Activated naive CD8-positive, alpha-beta T cell treated with anti-CD3 and anti-CD28 coated beads, Interleukin-2, amount 10 ng/mL, durations not matched to agents 7 days and 5 days (primary cell): ENCODE results near the gene RAPGEF5. TPM values are rescaled to one million over a fixed set of nuclear protein-coding genes. Genes with fewer than 3 reads are reported as not detected.

ENCODE experiments used
- ATAC-seq: fragments of 150-1000 bp; cut with Tn5 transposase; one replicate; pipeline ENCODE4 v1.10.0; 2021; ENCODE audit warnings: low read depth, moderate library complexity
- POLR2A ChIA-PET: fragments of 350-600 bp; sonication (Branson Sonifier 250); formaldehyde crosslinking; loops from one replicate; lab custom pipeline; 2021; ENCODE audit warnings: antibody characterized with exemption; lab: Charles Lee
- DNase-seq: peaks from one replicate; pipeline ENCODE4 v3.0.0; 2021
- H3K27ac Mint-ChIP-seq: one replicate; pipeline ENCODE4 v1.8.0; 2022; ENCODE audit warnings: mild to moderate bottlenecking, mixed read lengths
- H3K27me3 Mint-ChIP-seq: one replicate; pipeline ENCODE4 v1.8.0; 2022; ENCODE audit warnings: mild to moderate bottlenecking, moderate library complexity, mixed read lengths
- H3K36me3 Mint-ChIP-seq: one replicate; pipeline ENCODE4 v1.8.0; 2021; ENCODE audit warnings: mild to moderate bottlenecking, mixed read lengths
- H3K4me1 Mint-ChIP-seq: one replicate; pipeline ENCODE4 v1.8.0; 2021; ENCODE audit warnings: mixed read lengths
- H3K4me3 Mint-ChIP-seq: one replicate; pipeline ENCODE4 v1.8.0; 2022; ENCODE audit warnings: mild to moderate bottlenecking, moderate library complexity, mixed read lengths
- H3K9me3 Mint-ChIP-seq: one replicate; pipeline ENCODE4 v1.8.0; 2021; ENCODE audit warnings: mixed read lengths
- total RNA-seq, 2 experiments: library from RNA; stranded (reverse); gene quantifications; one replicate each; pipeline ENCODE4 v1.2.3, GENCODE V29; 2021

RAPGEF5 gene, protein sequence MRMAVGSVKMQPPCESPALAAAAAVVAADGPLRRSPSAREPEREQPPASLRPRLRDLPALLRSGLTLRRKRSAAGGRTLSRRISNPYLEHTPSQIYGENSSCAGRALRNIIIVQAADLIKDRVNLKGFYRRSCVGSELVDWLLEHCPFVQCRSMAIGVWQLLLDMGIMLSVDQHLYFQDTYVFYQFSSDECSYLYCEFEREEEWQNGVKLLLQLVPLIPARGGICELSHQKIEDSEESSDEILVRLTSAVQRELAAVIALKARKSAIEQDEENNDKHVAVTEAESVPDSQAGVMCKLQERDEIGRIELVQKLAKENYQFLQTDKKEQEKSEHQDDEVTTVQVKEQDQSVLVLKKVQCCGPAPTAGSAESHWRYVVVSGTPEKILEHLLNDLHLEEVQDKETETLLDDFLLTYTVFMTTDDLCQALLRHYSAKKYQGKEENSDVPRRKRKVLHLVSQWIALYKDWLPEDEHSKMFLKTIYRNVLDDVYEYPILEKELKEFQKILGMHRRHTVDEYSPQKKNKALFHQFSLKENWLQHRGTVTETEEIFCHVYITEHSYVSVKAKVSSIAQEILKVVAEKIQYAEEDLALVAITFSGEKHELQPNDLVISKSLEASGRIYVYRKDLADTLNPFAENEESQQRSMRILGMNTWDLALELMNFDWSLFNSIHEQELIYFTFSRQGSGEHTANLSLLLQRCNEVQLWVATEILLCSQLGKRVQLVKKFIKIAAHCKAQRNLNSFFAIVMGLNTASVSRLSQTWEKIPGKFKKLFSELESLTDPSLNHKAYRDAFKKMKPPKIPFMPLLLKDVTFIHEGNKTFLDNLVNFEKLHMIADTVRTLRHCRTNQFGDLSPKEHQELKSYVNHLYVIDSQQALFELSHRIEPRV
- under 1 TPM; 0.34 to 0.72 TPM for total RNA-seq

DNA sequence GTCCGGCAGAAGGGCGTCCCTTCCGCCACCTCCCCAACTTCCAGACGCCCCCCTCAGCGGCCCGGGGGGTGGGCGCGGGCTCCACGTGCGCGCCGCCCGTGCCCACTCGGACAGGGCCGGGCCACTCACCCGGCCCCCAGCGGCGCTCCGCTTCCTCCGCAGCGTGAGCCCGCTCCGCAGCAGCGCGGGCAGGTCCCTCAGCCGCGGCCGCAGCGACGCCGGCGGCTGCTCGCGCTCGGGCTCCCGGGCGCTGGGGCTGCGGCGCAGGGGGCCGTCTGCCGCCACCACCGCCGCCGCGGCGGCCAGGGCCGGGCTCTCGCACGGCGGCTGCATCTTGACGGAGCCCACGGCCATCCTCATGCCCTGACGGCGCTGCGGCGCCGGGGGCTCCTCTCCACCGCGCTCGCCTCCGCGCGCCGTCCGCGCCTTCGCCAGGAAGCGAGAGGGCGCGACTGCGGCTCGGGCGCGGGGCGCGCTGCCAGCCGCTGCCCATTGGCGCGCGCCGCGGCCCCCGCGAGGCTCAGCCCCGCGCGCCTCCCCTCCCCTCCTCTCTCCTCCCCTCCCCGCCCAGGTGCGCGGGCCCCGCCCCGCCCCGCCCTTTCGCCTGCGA lies at the start of gene RAPGEF5:
TSS of gene RAPGEF5 (minus strand) at position 454 of the 610 bp plus-strand sequence. CDS start at position 360, 94 bp downstream.
- POLR2A ChIA-PET = no interaction called here
- peaks cover 51% of the 10 kb centered on the region for H3K27me3 Mint-ChIP-seq
- H3K4me3 Mint-ChIP-seq = peak within 1 kb of the TSS; percentile 77
- ATAC-seq (peak; percentile 68), DNase-seq (peak; percentile 37)
- no peaks in the 10 kb centered on the region for H3K36me3 Mint-ChIP-seq
- peaks cover 2% of the 10 kb centered on the region for H3K9me3 Mint-ChIP-seq
- peaks cover 3% of the 10 kb centered on the region for H3K4me1 Mint-ChIP-seq
- H3K27ac Mint-ChIP-seq = no peak within 1 kb of the TSS

DNA sequence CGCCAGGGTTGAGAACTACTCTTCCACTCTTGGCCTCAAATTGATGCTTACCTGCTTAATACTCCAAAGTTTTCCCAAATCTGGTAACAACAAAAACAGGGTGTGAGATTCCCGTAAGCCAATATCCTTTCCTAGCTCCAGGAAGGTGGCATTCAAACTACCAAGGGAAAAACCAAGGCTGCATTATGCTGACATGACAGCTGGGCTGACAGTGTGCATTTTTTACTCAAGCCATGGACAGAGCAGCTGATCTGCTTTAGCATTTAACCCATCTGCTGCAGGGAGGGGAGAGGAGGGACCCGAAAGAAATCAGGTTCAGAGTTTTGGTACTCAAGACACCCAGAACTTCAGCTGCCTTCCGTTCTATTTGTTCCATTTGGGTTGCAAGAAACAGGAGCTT lies 49.8 kb upstream of the RAPGEF5 start:
- Mint-ChIP-seq H3K4me1 (peaks cover 8% of the 10 kb centered on the region), H3K27ac (no peak overlapping the region)

DNA sequence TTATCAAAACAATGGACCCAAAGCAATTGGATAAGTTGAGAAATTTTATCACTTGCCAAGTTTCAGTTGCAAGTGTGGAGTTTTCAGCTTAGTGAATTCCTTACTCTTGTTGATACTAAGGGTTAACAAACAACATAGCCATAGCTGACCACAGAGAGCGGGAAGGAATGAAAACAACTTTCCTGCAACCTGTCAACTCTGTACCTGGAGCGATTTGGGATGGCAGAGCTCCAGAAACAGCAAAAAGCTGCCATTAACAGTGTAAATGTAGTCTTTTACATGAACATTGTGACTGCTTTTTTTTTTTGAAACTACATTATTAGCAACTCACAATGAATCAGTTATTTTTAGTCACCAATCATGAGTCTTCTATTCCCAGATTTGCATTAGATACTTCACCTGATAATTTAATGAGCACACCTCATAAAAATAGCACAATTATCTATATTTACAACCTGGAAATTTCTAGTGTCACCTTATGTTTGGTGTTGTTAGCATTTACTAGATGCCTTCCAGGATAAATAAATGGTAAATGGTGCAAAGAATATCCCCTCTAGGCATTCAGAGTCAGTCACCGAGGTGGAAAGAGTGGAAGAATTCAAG lies 47.6 kb upstream of the RAPGEF5 start:
- no peaks in the 10 kb centered on the region for H3K9me3 Mint-ChIP-seq
- H3K4me3 Mint-ChIP-seq = no peak overlapping the region
- DNase-seq (no peak), ATAC-seq (no peak)
- H3K27ac Mint-ChIP-seq = no peak overlapping the region
- H3K4me1 Mint-ChIP-seq = peaks cover 9% of the 10 kb centered on the region
- H3K27me3 Mint-ChIP-seq = peaks cover 1% of the 10 kb centered on the region
- POLR2A ChIA-PET = no interaction called here
- H3K36me3 Mint-ChIP-seq = peaks cover 2% of the 10 kb centered on the region

More for the DNA sequence above, 49.8 kb upstream of the RAPGEF5 start:
- POLR2A ChIA-PET = no interaction called here
- Mint-ChIP-seq H3K27me3 (peaks cover 2% of the 10 kb centered on the region), H3K9me3 (no peaks in the 10 kb centered on the region), H3K4me3 (no peak overlapping the region), H3K36me3 (peaks cover 2% of the 10 kb centered on the region)
- ATAC-seq = no peak
- DNase-seq = no peak

DNA sequence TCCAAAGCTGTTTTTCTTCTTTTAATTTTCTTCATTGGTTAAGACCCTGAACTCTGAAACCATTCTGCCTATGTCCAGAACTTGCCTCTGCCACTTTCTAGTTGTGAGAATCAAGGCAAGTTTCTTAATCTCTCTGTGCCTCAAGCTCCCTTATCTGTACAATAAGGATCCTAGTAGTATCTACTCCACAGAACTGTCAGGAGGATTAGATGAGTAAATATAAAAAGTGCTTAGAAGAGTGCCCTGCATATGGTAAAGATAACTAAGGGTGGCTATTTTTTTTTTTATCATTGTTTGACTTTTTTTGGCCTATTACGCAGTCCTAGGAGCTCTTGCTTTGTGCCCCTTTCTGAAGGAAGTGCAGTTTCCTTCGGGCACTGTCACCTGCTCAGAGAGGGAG lies 46.4 kb upstream of the RAPGEF5 start:
- H3K27me3 Mint-ChIP-seq = peaks cover 7% of the 10 kb centered on the region
- POLR2A ChIA-PET = no interaction called here
- peaks cover 2% of the 10 kb centered on the region for H3K36me3 Mint-ChIP-seq
- no peak for DNase-seq
- no peaks in the 10 kb centered on the region for H3K9me3 Mint-ChIP-seq
- H3K27ac Mint-ChIP-seq = no peak overlapping the region
- H3K4me1 Mint-ChIP-seq = peaks cover 9% of the 10 kb centered on the region
- ATAC-seq = no peak
- no peak overlapping the region for H3K4me3 Mint-ChIP-seq

DNA sequence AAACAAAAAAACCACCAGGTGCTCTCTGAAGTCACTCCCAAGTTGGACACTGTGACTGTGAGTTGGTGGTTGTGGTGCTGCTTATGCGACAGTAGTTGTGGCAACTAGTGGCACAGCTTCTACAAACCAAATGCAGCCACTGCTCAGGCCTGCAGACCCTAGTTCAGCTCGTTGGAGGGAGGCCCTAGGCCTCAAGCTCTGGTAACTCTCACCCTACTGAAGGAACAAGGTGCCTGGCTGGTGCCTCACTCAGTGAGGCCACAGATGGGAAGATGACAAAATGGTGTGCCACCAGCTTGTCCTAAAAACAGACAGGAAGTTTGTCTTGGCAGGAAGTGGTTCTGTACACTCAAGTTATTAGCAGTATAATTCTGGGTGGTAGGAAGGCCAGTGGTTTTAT lies 45.3 kb upstream of the RAPGEF5 start:
- POLR2A ChIA-PET = no interaction called here
- Mint-ChIP-seq H3K36me3 (peaks cover 2% of the 10 kb centered on the region), H3K4me3 (peak overlapping the region; percentile 38), H3K27me3 (peaks cover 7% of the 10 kb centered on the region), H3K9me3 (no peaks in the 10 kb centered on the region), H3K4me1 (peaks cover 9% of the 10 kb centered on the region), H3K27ac (peak overlapping the region; percentile 68)
- ATAC-seq = peak; percentile 84
- DNase-seq = peak; percentile 40

DNA sequence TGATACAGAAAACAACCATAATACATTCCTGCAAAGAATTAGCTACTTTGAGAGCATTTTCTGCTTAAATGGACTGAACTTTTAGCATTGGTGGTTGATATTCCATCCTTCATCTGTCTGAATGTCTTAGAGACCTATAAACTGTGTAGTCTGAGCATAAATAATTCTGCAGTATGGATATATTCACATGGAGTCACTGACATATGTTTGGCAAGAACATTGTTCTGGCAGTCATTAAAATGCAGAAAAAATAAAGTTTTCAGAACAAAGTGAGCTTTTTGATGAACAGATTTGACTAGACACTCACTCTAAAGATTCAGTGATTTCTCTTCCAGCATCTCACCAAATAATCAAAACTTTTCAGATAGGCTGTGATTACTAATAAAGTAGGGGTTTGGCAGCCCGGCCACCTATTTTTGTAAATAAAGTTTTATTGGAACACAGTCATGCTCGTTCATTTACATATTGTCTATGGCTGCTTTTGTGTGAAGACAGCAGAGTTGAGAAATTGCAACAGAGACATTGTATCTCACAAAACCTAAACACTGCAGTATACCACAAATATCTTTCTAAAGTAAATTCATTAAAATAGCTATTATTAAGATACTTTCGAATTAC lies 44.1 kb upstream of the RAPGEF5 start:
- ATAC-seq (no peak), DNase-seq (no peak)
- no peak overlapping the region for H3K4me3 Mint-ChIP-seq
- peaks cover 7% of the 10 kb centered on the region for H3K27me3 Mint-ChIP-seq
- H3K27ac Mint-ChIP-seq = no peak overlapping the region
- POLR2A ChIA-PET = no interaction called here
- H3K4me1 Mint-ChIP-seq = peaks cover 9% of the 10 kb centered on the region
- no peaks in the 10 kb centered on the region for H3K9me3 Mint-ChIP-seq
- peaks cover 2% of the 10 kb centered on the region for H3K36me3 Mint-ChIP-seq

DNA sequence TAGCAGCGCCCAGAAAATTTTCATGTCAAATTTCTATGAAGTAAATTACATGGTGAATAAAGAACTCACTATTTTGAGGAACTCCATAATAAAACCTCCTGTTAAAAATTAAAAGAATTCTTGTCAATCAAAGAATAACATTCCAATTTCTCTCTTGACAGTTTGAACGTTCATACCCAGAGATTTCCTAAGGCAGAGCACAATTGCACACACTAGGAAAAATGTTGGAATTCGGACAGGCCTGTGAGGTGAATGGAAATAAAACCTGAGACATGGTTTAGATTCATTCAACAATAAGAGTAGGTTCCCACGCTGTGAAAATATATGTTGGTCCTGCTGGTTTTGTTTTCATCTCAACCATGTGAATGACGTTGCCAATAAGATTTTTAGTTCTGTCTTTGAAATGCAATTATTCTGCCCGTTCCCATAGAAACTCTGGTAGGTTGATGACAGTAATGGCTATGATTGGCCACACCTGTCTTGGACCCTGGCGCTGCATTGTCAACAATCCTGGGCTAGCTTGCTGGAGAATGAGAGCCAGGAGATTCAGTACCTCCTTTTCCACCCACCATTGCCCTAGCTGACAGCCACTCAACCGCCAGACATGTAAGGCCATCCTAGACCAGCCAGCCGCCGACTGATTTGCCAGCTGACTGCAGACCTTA lies 43.3 kb upstream of the RAPGEF5 start:
- H3K4me1 Mint-ChIP-seq = peaks cover 9% of the 10 kb centered on the region
- H3K9me3 Mint-ChIP-seq = no peaks in the 10 kb centered on the region
- ATAC-seq = no peak
- H3K36me3 Mint-ChIP-seq = peaks cover 2% of the 10 kb centered on the region
- H3K4me3 Mint-ChIP-seq = no peak overlapping the region
- no peak for DNase-seq
- POLR2A ChIA-PET = no interaction called here
- H3K27ac Mint-ChIP-seq = no peak overlapping the region
- peaks cover 7% of the 10 kb centered on the region for H3K27me3 Mint-ChIP-seq

DNA sequence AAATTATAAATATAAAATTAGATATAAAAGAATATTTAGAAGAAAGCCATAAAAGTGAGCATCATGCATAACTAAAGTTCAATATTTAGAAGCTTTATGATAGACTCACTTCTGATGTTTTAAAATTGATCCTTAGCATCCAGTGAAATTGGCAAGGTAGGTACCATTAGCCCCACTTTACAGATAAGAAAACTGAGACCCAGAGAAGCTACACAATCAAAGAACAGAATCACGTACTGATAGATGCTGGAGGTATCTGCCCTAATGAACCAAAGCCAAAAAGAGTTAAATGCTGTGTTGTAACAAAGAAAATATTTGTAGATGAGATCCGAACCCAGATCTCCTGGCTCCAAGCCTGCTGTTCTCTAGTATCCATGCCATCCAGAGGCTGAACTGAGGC lies 42.6 kb upstream of the RAPGEF5 start:
- H3K4me1 Mint-ChIP-seq = peaks cover 9% of the 10 kb centered on the region
- H3K27ac Mint-ChIP-seq = no peak overlapping the region
- peaks cover 2% of the 10 kb centered on the region for H3K36me3 Mint-ChIP-seq
- DNase-seq (no peak), ATAC-seq (no peak)
- H3K4me3 Mint-ChIP-seq = no peak overlapping the region
- H3K9me3 Mint-ChIP-seq = no peaks in the 10 kb centered on the region
- peaks cover 7% of the 10 kb centered on the region for H3K27me3 Mint-ChIP-seq
- POLR2A ChIA-PET = no interaction called here

DNA sequence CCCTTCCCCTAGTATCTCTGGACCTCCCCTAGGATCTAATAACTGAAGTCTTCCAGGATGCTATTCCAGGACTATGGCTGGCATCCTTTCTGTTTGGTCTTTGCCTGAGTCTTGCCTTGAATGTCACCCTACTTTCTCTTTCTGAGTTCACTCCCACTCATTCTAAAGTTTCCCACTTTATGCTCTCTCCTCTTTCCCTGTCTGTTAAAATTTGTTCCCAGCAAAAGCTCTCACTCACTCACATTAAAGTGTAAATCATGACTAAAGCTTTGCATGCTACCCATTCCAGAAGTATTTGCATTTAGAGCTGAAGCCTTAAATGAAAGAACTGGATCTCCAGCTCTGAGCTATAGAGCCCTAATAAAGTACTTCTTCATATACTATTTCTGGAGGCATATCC lies 42.1 kb upstream of the RAPGEF5 start:
- ATAC-seq = no peak
- no peak for DNase-seq
- Mint-ChIP-seq H3K9me3 (no peaks in the 10 kb centered on the region), H3K27me3 (peaks cover 7% of the 10 kb centered on the region), H3K4me1 (peaks cover 9% of the 10 kb centered on the region), H3K27ac (no peak overlapping the region), H3K4me3 (no peak overlapping the region), H3K36me3 (peaks cover 2% of the 10 kb centered on the region)
- POLR2A ChIA-PET = no interaction called here

DNA sequence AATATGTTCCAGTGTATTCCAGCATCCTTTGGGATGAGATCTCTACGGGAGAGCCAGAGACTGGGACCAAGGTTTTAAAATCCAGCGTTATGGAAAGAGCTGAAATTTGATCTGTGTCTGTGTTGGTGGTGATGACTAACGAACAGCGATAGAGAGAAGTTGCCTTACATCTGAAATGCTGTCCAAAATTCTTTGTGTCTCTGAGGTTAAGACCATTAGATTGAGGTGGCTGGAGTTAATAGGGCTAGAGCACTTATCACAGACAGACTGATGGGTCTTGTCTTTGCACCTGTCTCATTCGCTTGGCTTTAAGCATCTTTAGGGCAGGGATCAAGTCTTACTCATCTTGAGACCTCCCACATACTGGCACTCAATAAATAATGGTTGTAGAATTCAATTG lies 41.0 kb upstream of the RAPGEF5 start:
- Mint-ChIP-seq H3K36me3 (peaks cover 2% of the 10 kb centered on the region), H3K27ac (no peak overlapping the region), H3K9me3 (no peaks in the 10 kb centered on the region), H3K27me3 (peaks cover 7% of the 10 kb centered on the region), H3K4me3 (no peak overlapping the region), H3K4me1 (peaks cover 9% of the 10 kb centered on the region)
- DNase-seq (no peak), ATAC-seq (no peak)
- POLR2A ChIA-PET = interaction anchor here (0.7 kb wide), 1 partner anchor 232 kb away, joined by 3 read pairs; no protein-coding TSS in a partner anchor

DNA sequence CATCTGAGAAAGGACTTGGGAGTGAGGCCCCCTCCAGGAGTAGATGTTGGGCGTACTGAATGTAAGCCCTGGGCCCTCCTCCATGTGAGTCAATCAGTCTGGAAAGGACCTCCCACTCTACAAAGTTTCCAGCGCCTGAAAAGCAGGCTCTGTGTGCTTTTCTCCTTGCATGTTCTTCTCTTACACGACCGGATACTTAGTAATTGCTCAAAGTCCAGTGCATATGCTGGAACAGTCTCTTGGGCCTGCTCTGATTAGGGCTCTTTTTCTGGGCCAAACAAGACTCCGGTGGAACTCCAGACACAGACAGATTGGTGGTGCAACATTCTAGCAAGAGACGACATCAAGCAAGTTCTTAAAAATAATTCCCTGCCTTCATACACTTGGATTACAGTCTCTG lies 38.3 kb upstream of the RAPGEF5 start:
- Mint-ChIP-seq H3K36me3 (no peaks in the 10 kb centered on the region), H3K4me3 (no peak overlapping the region), H3K27ac (no peak overlapping the region), H3K9me3 (no peaks in the 10 kb centered on the region), H3K27me3 (peaks cover 7% of the 10 kb centered on the region), H3K4me1 (no peaks in the 10 kb centered on the region)
- ATAC-seq (no peak), DNase-seq (no peak)
- POLR2A ChIA-PET = no interaction called here

DNA sequence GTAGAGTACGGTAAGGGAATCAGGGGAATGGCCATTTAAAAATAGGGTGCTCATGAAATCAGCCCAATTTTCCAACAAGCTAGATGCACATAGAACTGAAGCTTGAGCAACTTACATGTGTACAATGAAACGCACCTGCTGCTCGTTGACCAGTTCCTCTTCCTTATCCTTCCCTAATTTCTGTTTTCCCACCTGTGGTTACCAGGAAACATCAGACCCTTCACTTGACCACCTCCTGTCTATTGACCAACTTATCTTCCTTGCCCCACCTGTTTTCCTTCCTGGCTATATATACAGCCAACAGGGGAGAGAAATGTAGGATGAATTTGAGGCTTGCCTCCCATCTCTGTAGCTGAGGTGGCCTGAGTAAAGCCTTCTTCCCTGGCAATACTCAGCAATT lies 37.8 kb upstream of the RAPGEF5 start:
- Mint-ChIP-seq H3K4me1 (no peaks in the 10 kb centered on the region), H3K9me3 (no peaks in the 10 kb centered on the region), H3K27ac (no peak overlapping the region), H3K27me3 (peaks cover 7% of the 10 kb centered on the region), H3K4me3 (no peak overlapping the region), H3K36me3 (no peaks in the 10 kb centered on the region)
- ATAC-seq = no peak
- no peak for DNase-seq
- POLR2A ChIA-PET = no interaction called here
